Measurements from ENCODE around the gene PCSK6. TPM values are rescaled to one million over a fixed set of nuclear protein-coding genes. Genes with fewer than 3 reads are reported as not detected.

Gene PCSK6
- polyA plus RNA-seq, 1 donor from 2014 or later, result 1.1 TPM

GRCh38 chr15:101526021-101526420, 36.5 kb upstream of the PCSK6 start:
- no peaks in the 10 kb centered on the region for H4K20me1 ChIP-seq (ENCODE audit: insufficient read depth)
- H3K4me3 ChIP-seq (ENCODE audit: low read length), result no peak overlapping the region
- no peak overlapping the region for H2AFZ ChIP-seq (ENCODE audit: low read depth, low read length)
- H3K79me2 ChIP-seq (replicated peaks; ENCODE audit: insufficient read depth, low read length), result no peaks in the 10 kb centered on the region
- H3K36me3 ChIP-seq (ENCODE audit: insufficient read depth, low read length), result no peaks in the 10 kb centered on the region
- no peak overlapping the region for H3K4me2 ChIP-seq (ENCODE audit: low read length)
- H3K27ac ChIP-seq (ENCODE audit: low read length), result no peak overlapping the region
- no peaks in the 10 kb centered on the region for H3K27me3 ChIP-seq (ENCODE audit: insufficient read depth, low read depth, low read length)
- H3K9me2 ChIP-seq (ENCODE audit: insufficient read depth, low read length), result no peaks in the 10 kb centered on the region
- no peaks in the 10 kb centered on the region for H3F3A ChIP-seq (ENCODE audit: insufficient read depth, low read length, poor library complexity, severe bottlenecking)
- no peak overlapping the region for H3K9ac ChIP-seq (ENCODE audit: low read length)
- no peaks in the 10 kb centered on the region for H3K9me3 ChIP-seq (ENCODE audit: low read length)
- no peak for TF ChIP-seq CTCF (IDR thresholded peaks at IDR 0.05; ENCODE audit: poor library complexity, severe bottlenecking)

- H4K20me1 ChIP-seq (ENCODE audit: insufficient read depth), result no peaks in the 10 kb centered on the region
These were observed 35.7 kb upstream of the PCSK6 start for GRCh38 chr15:101525087-101525669.

More at GRCh38 chr15:101525087-101525669, 35.7 kb upstream of the PCSK6 start:
- no peak overlapping the region for H3K27ac ChIP-seq (ENCODE audit: low read length)
- H3K36me3 ChIP-seq (ENCODE audit: insufficient read depth, low read length), result no peaks in the 10 kb centered on the region
- H2AFZ ChIP-seq (ENCODE audit: low read depth, low read length), result no peak overlapping the region
- no peak overlapping the region for H3K4me3 ChIP-seq (ENCODE audit: low read length)
- no peaks in the 10 kb centered on the region for H3K27me3 ChIP-seq (ENCODE audit: insufficient read depth, low read depth, low read length)
- no peaks in the 10 kb centered on the region for H3K9me3 ChIP-seq (ENCODE audit: low read length)
- no peak overlapping the region for H3K4me2 ChIP-seq (ENCODE audit: low read length)
- no peaks in the 10 kb centered on the region for H3K79me2 ChIP-seq (replicated peaks; ENCODE audit: insufficient read depth, low read length)
- no peaks in the 10 kb centered on the region for H3F3A ChIP-seq (ENCODE audit: insufficient read depth, low read length, poor library complexity, severe bottlenecking)
- H3K9ac ChIP-seq (ENCODE audit: low read length), result no peak overlapping the region
- TF ChIP-seq REST (IDR thresholded peaks at IDR 0.05; ENCODE audit: borderline replicate concordance) (no peak), CTCF (IDR thresholded peaks at IDR 0.05; ENCODE audit: poor library complexity, severe bottlenecking) (no peak), POLR2AphosphoS5 (IDR thresholded peaks at IDR 0.05) (no peak), EZH2 (IDR thresholded peaks at IDR 0.05; ENCODE audit: borderline replicate concordance, insufficient read depth, low read length, poor library complexity, severe bottlenecking) (no peak), EP300 (conservative IDR thresholded peaks at IDR 0.05; ENCODE audit: poor library complexity, severe bottlenecking) (no peak), SMC3 (conservative IDR thresholded peaks at IDR 0.05; ENCODE audit: poor library complexity) (no peak), MXI1 (conservative IDR thresholded peaks at IDR 0.05; ENCODE audit: poor library complexity, severe bottlenecking) (no peak), TAF1 (IDR thresholded peaks at IDR 0.05; ENCODE audit: low read depth) (no peak), RAD21 (conservative IDR thresholded peaks at IDR 0.05) (no peak)
- no peaks in the 10 kb centered on the region for H3K9me2 ChIP-seq (ENCODE audit: insufficient read depth, low read length)

Data from neural cell (in vitro differentiated cells).